ENCODE data around the gene TVP23A.
"Not testable (repeated sequence)": the region's sequence is repeated elsewhere in the genome, so short reads cannot be mapped to it uniquely, and the experiment has no call there.

The TVP23A gene

DNA sequence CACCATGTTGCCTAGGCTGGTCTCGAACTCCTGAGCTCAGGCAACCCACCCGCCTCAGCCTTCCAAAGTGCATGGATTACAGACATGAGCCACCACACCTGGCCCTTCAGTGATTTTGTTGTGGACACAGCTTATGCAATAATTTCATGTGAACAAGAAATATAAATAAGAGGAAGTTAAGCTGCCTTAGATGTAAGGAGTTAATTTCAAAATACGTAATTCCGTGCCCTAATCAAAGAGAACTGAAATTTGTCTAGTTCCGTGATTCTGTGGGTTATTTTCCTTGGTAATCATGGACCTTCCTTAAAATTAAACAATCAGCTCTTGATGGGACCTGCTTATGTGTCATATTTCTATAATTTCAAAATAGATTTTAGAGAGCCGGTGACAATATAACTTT lies 11.9 kb downstream of the TVP23A start:
- in situ Hi-C loops (cut with MboI; ENCODE audit: low sequenced_read_pairs): no loop called here

DNA sequence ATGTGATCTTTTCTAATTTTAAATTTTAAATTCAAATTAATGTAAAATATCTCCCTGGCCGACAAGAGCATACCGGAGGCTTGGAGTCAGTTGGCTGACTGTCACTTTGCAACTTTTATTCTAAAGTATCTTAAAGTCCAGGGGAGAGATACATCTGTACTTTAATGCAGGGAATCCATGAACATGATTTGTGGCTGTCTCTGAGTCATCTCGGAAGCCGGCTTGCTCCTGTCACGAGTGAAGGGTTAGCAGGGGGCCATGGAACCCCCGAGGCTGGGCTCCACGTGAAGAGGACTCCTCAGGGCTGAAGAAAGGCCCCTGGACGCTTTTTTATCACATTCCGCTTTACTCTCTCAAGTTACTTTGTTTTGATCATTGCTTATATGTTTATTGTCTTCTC lies 13.3 kb downstream of the TVP23A start:
- in situ Hi-C loops (cut with MboI; ENCODE audit: low sequenced_read_pairs): no loop called here

DNA sequence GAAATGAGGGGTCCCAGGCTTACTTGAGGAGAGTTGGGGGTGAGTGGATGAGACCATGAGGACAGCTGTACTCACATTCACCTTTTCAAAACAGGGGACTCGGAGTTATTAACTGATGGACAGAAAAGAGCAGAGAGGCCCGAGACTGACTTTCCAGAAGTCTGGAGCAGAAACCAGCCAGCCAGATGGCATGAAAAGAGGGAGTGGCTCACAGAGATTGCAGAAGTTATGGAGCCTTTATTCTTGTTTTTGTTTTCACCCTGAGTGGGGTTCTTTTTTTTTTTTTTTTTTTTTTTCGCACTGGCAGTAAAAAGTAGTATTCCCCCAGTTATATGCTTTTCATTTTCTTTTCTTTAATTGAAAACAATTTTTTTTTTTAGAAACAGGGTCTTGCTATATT lies 18.9 kb downstream of the TVP23A start:
- in situ Hi-C loops (cut with MboI; ENCODE audit: low sequenced_read_pairs): no loop called here

DNA sequence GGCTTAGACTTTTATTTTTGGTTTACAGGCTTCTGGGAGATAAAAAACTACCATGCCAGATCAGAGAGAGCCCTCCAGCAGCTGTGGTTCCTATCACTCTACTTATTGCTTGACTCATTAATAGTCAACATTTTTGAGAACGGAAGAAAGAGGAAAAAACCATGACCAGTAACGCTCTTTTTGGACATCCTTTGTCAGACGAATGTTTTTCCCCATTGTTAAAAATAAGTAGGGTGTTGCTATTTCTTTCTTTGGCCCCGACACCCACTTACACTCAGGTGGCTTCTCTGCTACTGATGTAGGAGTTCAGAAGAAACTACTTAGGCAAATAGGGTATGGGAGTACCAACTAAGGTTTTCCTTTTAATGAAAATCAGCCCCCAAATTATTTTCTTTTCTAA lies 27.5 kb downstream of the TVP23A start:
- in situ Hi-C loops (cut with MboI; ENCODE audit: low sequenced_read_pairs): no loop called here

DNA sequence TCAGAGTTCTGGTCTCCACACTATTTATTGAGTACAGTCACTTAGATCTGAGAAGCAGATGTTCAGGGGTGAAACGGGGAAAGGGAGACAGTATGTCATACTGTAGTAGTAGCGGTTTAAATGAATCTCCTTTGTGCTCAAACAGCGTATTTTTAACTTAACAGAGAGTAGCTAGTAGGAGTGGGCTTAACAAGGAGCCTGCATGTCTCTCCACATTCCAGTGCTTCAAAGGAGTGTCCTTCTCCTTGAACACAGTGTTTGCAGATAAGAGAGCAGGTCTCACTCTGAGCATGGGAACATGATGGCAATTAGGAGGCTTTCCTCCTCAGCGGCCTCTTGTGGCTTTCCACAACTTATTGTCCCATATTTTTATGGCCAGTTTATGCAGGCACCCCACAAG lies 30.0 kb downstream of the TVP23A start:
- in situ Hi-C loops (cut with MboI; ENCODE audit: low sequenced_read_pairs): not testable (repeated sequence)

DNA sequence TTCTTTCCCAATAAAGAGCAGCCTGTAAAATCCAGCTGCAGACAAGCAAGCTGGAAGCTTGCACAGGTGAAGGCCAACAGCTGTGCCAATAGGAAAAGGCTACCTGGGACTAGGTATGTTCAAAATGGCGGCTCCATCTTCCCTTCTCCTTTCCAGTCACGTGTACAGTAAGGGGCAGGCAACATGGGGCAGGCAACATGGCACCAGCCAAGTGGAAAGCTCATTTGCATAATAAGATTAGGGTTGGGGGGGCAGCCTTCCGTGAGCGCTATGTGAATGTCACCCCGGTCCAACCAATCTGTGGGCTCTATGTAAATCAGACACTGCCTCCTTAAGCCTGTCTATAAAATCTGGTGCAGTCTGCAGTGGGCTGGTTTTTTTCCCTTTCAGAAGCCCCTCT lies 31.3 kb downstream of the TVP23A start:
- in situ Hi-C loops (cut with MboI; ENCODE audit: low sequenced_read_pairs): no loop called here

DNA sequence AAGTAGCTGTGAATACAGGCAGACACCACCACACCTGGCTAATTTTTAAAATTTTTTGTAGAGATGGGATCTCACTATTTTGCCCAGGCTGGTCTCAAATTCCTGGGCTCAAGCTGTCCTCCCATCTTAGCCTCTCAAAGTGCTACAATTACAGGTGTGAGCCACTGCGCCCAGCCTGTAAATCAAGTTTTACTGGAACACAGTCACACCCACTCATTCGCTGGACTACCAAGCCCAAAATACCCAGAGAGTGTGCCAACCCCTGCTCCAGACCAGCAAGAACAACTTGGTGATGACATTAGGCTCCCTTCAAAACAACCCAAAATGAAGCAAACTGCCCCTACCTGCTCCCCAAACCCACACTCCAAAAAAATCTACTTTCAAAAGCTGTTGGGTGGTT lies 36.0 kb downstream of the TVP23A start:
- in situ Hi-C loops (cut with MboI; ENCODE audit: low sequenced_read_pairs): no loop called here

DNA sequence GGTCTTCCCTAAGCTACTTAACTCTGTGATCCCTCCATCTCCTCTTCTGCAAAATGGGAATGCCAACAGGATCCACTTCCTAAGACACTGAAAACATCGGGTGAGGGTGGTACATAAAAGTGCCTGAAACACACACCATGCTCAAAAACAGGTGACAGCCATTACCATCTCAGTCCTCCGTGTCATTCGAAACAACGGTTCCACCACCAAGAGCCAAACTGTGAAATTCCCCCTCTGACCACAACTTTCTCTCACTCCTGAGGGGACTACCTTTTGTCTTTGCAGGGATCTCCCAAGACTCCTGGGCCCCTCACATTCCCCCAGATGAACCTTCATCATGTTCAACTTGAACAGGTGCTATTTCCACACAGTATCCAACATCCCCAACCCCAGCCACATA lies 38.0 kb downstream of the TVP23A start:
- in situ Hi-C loops (cut with MboI; ENCODE audit: low sequenced_read_pairs): no loop called here

DNA sequence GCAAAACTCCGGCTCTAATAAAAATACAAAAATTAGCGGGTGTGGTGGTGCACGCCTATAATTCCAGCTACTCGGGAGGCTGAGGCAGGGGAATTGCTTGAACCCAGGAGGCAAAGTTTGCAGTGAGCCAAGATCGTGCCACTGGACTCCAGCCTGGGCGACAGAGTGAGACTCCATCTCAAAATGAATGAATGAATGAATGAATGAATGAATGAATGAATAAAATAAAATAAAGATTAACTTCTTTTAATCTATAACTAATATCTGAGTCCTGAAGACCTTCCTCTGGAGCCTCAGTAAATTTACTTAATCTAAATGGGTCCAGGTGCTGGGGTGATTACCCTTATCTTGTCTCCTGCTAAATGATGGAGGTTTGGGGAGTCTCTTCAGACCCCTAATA lies 38.7 kb downstream of the TVP23A start:
- in situ Hi-C loops (cut with MboI; ENCODE audit: low sequenced_read_pairs): not testable (repeated sequence)

DNA sequence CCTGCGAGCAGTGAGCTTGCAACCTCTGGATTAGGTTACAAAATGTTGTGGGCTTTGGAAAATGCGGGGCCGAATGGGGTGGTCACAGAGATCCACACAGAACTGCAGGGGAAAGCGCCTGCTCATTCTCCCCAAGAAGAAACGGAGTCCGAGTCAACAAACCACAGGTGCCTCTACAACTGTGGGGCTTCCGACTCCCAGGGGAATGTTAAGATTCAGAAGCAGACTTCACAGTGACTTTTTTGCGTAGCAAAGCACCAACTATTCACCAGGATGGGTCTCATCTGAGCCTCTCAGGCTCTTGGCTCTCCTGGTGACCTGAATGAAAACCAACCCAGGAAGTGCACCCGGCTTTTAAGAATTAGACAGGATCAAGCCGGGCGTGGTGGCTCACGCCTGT lies 41.2 kb downstream of the TVP23A start:
- in situ Hi-C loops (cut with MboI; ENCODE audit: low sequenced_read_pairs): no loop called here

DNA sequence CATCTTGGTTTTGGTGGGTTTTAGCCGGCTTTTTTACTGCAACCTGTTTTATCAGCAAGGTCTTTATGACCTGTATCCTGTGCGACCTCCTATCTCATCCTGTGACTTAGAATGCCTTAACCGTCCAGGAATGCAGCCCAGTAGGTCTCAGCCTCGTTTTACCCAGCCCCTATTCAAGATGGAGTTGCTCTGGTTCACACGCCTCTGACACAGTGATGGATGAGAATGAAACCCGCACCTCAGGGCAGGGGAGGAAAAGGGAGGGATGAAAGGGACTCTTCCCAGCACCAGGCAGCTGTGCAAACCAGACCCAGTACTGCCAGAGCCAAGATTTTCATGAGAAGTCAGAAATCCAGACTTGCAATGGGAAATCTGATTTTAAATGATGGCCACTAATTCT lies 41.7 kb downstream of the TVP23A start:
- in situ Hi-C loops (cut with MboI; ENCODE audit: low sequenced_read_pairs): not testable (repeated sequence)

DNA sequence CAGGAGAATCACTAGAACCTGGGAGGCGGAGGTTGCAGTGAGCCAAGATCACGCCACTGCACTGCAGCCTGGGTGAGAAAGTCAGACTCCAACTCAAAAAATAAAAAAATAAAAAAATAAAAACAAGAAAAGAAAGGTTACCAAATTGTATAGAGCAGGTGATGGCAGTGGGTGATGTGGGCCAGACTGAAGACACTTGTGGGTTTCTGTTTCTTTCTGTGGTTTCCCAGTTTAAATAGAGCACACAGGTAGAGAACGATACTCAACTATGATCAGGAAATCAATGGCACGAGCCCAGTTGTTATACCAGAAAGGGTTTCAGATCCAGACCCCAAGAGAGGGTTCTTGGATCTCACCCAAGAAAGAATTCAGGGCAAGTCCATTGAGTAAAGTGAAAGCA lies 42.3 kb downstream of the TVP23A start:
- in situ Hi-C loops (cut with MboI; ENCODE audit: low sequenced_read_pairs): no loop called here

DNA sequence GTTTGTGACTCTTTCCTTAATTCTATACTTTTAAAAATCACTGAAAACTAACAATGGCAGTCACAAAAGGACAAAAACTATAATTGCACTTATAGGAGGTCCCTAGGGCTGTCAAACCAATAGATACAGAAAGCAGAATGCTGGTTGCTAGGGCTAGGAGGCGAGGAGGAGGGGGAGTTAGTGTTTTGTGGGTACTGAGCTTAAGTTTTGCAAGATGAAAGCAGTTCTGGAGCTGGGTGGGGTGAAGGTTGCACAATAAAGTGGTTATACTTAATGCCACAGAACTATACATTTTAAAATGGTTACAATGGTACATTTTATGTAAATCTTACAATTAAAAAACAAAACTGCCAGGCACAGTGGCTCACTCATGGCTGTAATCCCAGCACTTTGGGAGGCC lies 47.7 kb downstream of the TVP23A start:
- in situ Hi-C loops (cut with MboI; ENCODE audit: low sequenced_read_pairs): no loop called here

DNA sequence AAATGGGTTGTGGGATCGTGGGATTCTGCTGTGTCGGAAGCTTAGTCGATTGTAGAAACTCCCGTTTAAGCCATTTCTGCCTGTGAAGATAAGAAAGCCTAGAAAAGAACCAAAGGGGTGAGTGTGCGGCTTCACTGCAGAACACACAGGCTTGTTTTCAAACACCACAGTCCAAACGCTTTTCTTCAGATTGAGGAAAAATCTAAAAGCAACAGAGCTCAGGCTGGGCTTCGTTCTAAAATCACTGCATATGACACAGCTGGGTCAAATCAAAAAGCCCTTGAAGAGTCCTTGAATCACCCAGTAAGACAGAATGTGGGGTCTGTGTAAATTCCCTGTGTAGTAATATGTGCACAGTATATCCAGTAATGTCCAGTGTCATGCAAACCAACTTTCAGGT lies 49.2 kb downstream of the TVP23A start:
- in situ Hi-C loops (cut with MboI; ENCODE audit: low sequenced_read_pairs): no loop called here

DNA sequence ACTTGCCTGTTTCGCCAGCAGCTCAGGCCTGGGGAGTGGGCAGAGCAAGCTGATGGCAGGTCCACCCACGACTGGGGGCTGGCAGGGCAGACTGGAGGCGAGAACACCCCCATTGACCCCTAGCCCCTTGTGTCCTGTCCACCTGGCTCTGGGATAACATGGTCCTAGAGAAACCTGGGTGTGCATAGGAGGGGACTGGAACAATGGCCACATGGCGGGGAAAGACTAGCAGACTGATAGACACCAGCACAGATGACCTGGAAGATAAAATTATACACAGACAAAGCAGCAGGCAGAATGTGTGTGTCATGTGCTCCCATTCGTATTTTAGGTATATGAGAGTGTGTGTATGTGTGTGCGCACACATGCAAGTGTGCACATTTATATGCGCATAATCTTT lies 51.5 kb downstream of the TVP23A start:
- in situ Hi-C loops (cut with MboI; ENCODE audit: low sequenced_read_pairs): no loop called here

DNA sequence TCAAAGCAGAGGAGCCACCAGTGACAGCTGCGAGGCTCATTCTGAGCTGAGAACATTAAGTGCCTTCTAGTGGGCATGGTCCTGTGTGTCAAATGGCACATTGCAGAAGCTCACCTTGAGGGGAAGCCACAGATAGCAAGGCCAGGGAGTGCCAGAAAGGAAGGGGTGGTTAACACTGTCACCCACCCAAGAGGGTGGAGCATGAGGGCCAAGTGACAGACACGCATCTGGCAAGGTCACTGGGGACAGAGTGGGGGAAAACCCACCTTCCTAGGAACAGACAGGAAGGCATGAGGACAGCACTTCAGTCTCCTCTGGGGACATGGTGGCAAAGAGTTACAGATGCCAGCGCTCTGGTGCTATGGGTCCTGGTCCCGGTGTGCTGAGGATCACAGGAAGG lies 52.8 kb downstream of the TVP23A start:
- in situ Hi-C loops (cut with MboI; ENCODE audit: low sequenced_read_pairs): no loop called here

DNA sequence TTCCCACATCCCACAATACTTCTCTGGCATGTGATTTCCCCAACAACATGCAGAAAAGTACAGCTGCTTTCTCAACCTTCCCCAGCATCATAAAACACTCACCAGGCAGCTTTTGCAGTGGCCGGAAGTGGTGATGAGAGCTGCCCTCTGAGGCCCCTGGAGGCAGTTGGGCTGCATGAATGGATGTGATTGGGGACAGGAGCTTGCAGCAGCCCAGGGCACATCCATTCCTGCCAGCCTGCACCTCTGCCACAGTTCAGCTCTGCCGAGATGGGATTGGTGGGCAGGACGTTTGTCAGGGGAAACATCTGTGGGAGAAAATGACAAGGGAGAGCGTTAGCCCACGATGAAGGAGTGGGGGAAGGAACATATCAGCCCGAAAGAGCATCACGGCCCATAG lies 55.1 kb downstream of the TVP23A start:
- in situ Hi-C loops (cut with MboI; ENCODE audit: low sequenced_read_pairs): no loop called here

DNA sequence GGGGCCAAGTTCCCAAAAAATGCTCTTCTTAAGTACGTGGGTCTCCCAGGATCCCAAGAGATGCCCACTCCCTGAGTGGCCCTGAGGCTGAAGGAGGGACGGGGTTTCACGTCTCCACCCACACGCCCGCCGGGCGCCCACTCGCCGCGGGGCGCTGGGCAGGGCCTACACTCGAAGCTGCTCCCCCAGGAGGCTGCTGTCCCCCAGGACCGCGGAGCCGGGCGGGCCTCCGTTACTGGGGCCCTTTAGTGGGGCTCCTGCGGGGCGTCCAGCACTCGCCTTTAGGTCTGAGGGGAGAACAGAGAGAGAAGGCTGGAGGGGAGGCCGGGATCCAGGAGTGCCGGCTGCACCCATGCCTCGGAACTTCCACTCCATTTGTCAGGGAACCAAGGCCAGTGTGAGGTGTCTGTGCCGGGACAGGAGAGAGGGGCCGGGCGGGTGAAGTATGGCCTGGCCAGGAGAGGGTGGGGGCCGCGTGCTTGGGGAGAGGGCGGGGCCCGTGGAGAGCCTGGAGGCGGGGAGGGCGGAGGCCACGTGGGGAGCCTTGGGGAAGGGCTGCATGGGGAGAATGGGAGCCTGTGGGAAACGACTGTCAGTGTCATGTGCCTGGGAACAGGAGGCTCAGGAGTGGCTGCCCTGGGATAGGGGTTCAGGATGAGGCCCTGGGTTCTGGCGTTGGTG lies 56.1 kb downstream of the TVP23A start:
- in situ Hi-C loops (cut with MboI; ENCODE audit: low sequenced_read_pairs): no loop called here

DNA sequence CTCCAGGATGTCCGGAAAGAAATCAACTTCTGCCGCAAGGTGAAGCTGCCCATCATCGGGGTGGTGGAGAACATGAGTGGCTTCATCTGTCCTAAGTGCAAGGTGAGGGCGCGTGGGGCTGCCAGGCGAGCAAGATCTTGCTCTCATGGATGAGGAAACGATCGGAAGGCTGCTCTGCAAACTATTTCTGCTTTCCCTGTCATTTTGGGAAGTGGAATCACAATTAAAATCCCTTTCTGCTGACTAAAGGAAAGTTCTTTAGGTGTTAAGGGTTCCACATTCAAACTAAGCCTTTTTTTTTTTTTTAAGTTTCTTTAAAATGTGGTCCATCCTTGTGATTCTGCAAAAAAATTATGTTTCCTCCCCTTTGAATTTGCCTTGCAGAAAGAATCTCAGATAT lies 57.2 kb downstream of the TVP23A start:
- in situ Hi-C loops (cut with MboI; ENCODE audit: low sequenced_read_pairs): no loop called here

DNA sequence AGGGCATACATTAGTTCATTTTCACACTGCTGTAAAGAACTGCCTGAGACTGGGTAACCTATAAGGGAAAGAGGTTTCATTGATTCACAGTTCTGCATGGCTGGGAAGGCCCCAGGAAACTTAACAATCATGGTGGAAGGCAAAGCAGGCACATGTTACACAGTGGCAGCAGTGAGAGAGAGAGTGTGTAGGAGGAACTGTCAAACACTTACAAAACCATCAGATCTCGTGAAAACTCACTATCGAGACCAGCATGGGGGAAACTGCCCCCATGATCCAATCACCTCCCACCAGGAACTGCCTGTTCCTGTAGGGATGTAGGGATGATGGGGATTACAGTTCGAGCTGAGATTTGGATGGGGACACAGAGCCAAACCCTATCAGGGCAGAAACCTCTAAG lies 57.7 kb downstream of the TVP23A start:
- in situ Hi-C loops (cut with MboI; ENCODE audit: low sequenced_read_pairs): no loop called here

DNA sequence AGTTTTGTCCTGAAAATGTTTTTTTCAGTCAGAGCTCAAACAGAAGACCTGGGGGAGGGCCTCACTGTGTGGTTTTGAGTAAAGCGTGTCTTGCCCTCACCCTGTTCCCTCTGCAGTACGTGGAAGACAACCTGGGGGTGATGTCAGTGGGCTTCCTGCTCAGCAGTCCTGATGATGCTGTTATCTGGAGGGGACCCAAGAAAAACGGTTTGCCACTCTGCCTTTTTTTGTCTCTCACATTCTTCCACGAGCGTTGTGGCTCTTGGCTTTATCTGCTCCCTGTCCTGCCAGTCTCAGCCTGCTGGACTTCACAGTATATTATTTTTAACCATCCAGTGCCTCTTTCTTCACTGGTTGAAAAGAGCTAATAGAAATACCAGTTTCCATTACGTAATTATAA lies 62.0 kb downstream of the TVP23A start:
- in situ Hi-C loops (cut with MboI; ENCODE audit: low sequenced_read_pairs): no loop called here

DNA sequence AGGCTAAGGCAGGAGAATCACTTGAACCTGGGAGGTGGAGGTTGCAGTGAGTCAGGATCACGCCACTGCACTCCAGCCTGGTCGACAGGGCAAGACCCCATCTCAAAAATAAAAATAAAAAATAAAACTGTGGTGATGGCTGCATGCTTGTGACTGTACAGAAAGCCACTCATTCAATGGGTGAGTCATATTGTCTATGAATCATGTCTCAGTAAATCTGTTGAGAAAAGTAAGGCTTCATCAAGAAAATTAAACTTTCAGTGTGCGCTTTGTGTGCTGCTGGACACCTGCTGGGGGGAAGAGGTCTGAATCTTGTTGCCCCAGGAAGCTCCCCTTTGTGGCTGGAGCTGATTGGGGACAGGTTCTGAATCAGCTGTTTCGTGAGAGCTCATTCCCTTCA lies 63.7 kb downstream of the TVP23A start:
- in situ Hi-C loops (cut with MboI; ENCODE audit: low sequenced_read_pairs): no loop called here

DNA sequence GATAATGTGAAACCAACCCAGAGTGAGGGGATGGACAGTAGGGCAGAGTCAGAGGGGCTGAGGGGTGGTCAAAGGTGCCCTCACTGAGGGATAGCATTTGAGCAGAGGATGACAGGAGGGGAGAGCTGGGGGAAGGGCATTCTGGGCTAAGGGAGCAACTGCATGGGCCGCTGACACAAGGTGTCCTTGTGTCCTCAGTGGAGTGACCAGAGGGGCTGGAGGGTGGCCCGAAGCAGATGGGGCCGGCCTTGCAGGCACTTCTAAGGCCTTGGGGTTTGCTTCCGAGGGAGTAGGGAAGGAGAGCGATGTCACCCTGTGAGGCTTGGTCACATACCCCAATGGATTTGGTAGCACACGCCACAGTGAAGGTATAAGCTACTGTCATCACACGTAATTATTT lies 64.9 kb downstream of the TVP23A start:
- in situ Hi-C loops (cut with MboI; ENCODE audit: low sequenced_read_pairs): no loop called here
